H4 (cell line): ENCODE measurements around the gene PTPRG. TPM values are rescaled to one million over a fixed set of nuclear protein-coding genes. Genes with fewer than 3 reads are reported as not detected.

Experiments
- DNase-seq: peaks from one replicate; pipeline ENCODE4 v3.0.0-alpha.2; 2015; ENCODE audit warnings: low spot score
- total RNA-seq: library from RNA; depleted of rRNA; stranded (reverse); fragments of >200 nt; shearing (Covaris generic); gene quantifications from 2 replicates; pipeline ENCODE4 v1.2.3, GENCODE V29; 2014

PTPRG gene
- total RNA-seq, 1 experiment from 2014 or later = 16.1 TPM

DNA sequence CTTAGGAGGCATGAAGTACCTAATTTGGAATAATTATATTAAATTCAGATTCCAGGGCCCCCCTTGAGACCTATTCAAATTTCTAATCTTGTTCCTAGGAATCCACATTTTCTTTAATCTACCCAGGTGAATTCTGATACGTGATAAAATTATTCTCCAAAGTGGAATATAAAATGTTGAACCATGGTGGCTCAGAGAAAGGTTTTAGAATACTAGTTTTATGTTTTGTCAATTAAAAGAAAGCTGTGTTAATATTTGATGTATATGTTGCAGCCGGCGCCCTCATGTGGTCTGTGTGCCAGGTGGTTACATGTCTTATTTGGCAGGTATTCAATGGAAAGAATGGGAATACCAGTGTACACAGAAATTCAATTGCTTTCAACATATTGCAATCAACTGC lies 490.1 kb downstream of the PTPRG start:
- DNase-seq = peak; percentile 17

DNA sequence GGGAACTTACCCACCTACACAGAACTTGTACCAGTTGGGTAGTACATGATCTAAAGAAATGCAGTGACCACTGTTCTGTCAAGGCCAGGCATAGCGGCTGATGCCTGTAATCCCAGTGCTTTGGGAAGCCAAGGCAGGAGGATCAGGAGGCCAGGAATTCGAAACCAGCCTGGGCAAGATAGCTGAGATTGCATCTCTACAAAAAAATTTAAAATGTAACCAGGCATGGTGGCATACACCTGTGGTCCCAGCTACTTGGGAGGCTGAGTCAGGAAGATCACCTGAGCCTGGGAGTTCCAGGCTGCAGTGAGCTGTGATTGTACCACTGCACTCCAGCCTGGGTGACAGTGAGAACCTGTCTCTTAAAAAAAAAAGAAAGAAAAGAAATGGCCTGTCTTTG lies 491.0 kb downstream of the PTPRG start:
- no peak for DNase-seq

DNA sequence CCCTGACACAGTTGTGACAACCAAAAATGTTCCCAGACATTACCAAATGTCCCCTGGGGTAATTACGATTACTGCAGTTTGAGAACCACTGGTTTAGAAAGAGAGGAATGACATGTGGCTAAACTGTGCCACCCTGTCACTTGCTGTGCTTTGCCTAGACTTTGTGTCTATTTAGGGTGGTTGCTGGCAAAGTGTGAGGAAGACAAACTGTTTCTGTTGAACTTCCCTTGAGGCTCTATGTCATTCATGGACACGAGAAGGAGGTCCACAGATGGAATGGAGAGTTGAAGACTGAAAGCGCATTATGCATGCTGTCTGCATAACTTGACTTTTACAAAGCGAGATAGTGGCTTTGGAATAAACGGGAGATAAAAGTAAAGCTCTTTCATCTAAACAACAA lies 495.3 kb downstream of the PTPRG start:
- no peak for DNase-seq

DNA sequence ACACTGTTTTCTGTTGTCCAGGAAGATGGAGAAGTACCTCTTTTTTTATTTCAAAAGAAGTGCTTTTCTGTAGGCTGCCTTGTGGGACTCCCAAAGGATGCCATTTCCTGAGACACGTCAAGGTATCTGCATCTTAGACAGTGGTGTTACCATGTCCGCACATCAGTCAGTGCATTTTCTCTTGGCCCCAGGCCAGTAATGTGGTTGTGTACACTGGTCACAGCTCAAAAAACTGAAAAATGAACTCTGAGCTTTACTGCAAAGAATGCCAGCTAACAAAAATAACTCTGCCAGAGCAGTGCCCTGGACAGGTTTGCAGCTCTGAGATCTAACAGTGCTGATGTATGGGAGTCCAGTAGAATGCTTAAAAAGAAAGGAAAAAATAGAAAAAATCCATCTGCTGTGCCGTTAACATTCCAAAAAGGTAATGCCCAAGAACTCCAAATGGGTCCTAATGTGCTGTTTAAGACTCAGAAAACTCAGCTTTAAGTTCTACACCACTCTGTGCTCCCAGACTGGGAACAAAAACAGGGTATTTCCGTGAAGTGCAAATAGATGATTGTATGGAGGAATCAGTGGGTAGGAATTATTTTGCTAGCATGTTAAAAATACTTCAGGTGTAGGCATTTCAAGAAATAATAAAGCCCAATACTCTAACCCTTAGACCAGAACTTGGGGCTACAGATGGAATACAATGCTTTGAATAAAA lies 496.1 kb downstream of the PTPRG start:
- DNase-seq = no peak

DNA sequence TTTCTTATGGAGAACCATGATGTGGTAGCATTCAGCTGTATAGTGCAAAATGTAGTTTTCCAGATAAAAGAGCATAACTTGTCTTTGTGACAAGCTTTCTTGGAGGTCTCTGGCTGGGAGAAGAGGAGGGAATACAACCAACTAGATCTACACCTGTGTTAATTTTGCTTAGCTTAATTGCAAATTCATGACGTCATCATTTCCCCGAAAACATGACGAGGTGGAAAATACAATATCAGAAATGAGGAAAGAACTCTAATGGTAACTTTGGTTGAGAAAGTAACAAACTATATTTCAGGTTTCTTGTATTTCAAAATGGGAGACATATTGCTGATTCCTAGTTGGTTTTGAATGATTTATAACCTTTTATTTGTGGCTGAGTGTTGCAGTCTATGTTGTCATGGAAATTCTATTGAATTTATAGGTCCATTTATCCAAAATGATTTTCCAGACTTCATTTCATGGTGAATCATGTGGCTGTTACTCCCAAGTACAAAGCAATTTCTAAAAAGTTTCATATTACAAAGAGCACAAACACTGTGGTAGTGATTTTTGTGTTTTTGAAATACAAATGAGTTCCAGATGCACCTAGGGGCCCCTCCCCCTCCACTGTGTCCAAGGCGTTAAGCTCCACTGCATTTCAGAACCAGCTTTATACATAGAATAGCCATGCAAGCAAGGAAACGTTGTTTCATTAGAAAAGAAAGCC lies 504.8 kb downstream of the PTPRG start:
- DNase-seq = no peak

DNA sequence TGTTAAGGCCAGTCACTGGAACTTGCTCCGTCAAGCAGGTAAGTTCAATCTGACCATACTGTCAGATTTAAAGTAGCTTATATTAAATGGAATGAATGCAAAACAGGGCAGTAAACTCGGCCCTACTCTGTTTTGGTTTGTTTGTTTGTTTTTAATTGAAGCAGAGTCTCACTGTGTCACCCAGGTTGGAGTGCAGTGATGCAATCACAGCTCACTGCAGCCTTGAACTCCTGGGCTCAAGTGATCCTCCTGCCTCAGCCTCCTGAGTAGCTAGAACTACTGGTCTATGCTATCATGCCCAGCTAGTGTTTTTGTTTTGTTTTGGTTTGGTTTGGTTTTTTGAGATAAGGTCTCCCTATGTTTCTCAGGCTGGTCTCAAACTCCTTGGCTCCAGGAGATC lies 507.0 kb downstream of the PTPRG start:
- DNase-seq = no peak

DNA sequence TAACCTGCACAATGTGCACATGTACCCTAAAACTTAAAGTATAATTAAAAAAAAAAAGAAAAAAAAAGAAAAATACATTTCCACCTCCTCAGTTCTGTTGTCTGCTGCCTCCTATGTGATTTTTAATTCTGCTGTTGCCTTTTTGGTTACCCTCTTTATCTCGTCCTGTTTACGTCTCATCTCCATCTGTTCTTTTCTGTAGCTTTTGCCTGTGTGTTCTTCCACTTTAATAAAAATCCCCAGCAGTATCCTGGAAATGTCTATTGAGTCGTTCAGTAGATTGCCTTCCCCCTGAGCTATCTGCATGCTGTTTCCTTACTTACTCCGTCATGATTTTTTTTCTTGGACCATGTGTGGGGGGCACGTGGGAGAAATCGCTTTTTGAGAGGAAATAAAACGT lies 509.5 kb downstream of the PTPRG start:
- no peak for DNase-seq

DNA sequence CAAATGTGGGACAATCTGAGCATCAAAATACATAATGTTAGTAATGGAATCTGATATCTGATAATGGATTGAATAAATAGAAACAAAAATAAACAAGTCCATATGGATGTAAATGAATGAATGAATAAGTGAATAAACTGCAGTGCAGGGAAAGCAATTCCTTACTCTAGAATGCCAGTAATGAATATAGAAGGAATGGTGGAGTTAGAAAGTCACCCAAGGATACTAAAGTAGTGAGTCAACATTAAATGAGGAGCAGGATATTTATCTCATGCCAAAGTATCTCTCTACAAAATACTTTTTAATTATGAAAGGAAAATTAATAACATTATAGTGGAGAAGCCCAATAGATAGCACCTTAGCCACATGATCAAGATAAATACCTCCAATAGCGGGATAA lies 511.7 kb downstream of the PTPRG start:
- no peak for DNase-seq

DNA sequence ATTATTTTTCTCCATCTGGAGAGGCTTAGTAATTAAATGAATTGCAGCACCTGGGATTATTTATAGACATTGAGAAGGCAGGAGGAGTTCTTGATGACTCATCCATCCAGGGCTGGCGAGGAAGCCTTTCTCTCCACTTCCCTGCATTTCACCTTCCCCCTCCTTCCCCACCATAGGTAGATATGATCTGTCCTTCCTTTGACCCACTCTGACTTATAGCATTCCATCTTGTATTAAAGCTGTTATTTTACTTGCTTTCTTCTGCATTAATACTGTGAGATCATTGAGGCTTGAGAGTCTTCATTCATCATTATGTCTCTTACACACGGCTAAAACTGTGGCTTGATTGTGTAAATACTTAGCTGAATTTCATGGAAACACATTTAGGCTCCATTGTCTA lies 523.2 kb downstream of the PTPRG start:
- DNase-seq = no peak

DNA sequence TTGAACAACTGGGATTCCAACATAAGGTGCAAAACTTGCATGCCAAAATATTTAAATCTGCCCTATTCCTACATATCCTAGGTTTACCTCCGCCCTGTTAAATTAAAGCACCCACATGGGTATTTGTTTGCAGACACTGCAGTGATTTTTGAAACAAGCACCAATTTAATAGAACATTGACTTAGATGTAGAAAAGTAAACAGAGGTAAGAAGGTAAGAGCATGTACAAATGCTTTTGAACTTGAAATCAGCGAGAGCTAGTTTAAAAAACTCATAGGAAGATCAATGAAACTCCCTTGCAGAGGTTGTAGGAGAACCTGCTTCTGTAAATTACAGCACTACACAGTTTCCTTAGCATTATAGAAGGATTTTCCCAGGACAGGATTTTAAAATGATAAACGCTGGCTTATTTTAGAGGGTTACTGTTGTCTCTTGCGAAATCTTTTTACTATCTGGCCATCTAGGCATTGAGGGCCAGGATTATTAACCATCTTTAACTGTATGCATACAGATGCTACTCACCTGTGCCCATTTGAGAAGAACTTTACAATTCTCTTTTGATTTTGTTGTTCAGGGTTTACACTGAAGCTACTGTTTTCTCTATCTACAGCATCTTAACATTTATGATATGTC lies 527.2 kb downstream of the PTPRG start:
- DNase-seq = no peak

DNA sequence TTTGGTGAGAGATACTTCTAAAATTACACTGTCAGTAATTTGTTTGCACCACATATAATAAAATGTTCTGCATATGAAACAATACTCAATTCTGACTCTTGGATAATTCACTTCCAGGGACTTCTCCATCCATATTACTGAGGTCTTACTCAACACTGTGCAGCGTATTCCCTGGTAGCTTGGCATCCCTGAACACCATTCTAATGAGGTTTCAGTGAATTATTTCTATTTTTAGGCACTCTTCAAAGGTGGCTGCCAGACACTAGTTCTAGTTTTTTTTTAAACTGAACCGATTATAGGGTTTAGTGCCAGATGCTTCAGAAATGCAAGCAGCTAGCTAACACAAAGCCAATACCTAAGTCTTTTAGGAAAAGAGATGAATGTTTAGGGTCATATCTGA lies 528.7 kb downstream of the PTPRG start:
- no peak for DNase-seq

DNA sequence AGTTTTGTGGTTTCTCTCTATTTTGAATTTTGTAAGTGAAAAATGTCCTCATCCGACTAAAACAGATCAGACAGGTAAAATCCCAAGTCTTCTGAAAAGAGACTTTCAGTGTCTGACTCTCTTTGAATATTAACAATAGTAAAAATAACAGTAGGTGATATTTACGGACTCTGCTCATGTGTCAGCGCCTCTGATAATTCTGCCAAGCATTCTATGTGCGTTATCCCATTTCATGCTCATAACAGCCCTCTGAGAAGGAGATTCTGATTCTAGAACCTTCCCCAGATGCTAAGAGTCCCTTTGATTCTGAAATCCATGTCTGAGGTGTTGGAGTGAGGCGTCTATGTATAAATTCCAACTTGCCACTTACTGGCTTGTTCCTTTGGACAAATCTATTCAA lies 529.1 kb downstream of the PTPRG start:
- no peak for DNase-seq

DNA sequence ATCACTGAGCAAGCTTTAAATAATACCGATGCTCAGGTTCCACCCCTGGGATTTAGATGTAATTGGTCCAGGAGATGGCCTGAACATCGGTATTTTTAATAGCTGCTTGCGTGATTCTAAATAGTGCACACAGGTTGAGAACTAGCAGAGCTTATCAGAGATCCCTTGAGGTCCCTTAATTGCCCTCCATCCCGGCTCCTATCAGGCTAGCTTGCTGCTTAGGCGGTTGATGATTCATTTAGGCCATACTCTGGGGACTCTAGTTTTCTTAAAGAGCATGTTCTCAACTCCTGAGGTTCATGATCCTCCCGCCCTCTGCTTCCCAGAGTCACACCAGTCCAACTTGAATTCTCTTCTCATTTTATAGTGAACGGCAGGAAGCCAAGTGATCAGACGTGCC lies 531.7 kb downstream of the PTPRG start:
- DNase-seq = no peak

DNA sequence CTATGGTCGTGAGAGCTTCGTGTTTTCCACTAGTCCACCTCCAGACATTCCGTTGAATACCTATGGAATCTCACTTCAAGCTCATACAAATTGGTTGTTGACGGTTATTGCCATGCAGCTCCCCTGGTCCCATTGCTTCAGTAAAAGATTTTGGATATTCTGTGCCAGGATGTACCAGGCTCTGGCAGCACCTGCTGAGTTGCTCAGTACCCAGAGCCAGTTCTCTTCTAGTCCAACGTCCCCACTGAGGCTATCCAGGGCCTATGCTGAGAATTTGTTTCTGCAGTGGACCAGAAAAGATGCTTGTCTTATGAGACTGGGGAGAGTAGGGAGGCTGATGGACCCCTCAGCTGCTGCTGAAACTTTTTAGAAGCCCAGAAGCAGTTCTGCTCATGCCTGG lies 533.1 kb downstream of the PTPRG start:
- DNase-seq = no peak

DNA sequence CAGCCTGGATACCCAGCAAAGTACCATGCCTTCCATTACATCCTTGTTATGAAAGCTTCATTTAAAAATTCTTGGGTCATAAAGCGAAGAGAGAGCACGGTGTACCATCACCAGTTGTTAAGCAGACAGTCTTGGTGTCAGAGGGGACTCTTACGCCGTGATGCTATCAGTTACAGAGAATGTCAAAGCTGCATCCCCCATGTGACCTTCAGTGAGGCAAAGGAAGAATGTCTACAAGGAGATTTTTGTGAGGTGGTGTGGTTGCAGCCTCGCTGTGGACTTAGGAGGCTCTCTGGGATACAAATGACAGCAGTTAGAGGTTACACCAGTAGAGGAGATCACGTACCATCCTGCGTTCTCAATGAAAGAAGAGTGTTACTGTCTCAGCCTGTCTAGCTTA lies 533.7 kb downstream of the PTPRG start:
- no peak for DNase-seq

DNA sequence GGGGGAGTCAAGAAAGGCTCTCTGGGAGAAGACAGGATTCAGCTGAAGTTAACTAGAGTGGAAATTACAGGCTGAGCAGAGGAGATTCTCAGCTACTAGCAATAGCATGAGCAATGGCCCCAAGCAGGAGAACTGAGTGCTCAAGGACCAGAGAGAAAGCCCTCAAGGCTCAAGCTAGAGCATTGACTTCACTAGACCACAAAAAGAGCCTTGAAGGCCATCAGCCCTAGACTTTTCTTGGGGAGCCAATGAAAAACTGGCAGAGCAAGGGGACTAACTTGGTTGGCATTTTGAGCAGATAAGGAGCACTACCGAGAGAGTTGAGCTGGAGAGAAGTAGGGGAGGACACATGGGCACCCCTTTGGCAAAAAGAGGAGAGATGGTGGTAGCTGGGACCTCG lies 534.4 kb downstream of the PTPRG start:
- no peak for DNase-seq

DNA sequence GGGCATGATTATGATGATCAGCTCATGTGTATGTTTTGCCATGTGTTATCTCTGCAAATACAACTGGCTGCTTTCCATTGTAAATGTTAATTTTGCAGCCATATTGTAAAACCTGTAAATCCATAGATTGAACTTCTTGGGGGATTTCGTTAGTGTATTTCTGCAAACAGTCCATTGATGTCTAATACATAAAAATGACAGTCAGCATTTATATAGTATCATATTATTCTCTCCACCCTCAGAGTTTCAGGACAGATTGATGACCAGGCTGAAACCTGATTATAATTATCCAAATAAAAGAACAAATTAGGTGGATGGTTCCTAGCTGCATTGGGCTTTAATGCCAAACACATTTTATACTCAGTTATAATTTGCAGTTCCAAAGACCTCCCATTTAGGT lies 535.1 kb downstream of the PTPRG start:
- DNase-seq = no peak

DNA sequence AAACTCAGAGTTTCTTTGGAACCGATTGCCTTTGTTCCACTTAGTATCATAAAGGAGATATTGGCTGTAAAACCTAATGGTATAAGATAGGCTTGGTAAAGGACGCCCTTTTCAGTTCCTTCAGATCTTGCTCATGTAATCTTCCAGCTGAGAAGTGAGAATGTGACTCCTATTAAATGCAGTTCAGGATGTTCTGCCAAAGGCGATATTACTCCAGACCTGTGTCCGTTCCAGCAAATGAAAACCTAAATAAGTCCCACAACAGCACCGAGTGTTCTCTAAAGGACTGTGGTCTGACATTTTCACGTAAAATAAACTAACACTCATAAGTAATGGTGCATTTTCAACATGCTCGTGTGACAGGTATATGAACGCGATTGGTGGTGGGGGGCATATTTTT lies 535.8 kb downstream of the PTPRG start:
- no peak for DNase-seq

DNA sequence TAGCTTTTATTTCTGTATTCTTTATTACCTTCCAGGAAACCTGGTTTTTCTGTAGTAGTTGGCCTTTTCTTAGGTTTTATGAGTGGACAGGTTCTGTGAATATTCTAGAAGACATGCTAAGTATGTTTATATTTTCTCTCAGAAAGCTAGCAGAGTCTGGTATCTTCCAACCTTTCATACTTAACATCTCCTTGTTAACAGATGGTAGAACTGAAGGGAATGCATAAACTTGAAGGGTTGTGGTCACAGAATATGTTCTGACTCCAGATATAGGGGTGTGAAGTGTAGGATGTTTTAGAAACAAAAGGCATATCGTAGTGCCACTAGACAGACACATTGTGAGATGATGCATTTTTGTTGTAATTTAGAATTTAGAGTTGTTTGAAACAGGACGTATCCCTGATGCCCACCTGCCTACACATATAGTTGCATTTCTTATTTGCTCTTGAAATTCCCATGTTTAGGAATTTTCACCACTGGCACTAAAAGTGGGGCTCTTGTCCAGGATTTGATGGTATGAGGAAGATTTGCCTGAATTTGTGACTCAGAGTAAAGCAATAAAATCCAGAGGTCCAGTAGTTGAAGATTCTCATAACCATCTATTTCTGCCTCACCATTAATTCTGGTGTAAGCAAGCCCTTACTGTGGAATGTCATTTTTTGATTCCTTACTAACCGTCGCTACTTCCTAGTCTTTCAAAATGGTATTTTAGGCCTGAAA lies 537.4 kb downstream of the PTPRG start:
- DNase-seq = no peak

DNA sequence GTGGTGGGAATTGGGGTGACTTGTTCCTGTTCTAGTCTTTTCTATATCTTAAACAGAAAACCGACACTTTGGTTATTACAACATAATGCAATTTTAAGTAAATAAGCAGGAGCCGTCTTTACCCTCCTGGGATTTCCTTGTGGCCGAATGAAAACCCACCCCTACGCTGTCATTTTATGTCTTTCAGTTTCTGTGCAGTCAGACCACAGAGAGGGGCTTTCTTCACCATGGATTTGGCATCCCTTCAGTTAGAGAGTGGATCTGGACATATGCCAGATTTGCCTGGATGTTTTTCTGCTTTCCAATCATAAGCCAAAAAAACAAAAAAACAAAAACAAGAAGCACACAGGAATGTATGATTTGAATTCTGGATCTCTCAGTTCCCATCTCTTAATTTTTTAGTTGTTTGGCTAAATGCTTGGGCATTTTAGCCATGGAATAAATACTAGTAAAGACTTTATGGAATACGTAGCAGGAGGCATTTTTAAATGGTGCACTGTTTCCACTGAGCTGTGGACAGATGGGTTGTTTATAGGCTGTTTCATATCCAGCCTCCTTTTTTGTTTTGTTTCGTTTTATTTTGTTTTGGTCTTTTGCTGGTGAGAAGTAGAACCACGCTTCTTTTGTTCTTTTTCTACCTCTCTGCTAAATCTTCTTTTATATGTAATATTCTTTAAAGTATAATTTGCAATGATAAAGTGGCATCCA lies 539.1 kb downstream of the PTPRG start:
- no peak for DNase-seq

DNA sequence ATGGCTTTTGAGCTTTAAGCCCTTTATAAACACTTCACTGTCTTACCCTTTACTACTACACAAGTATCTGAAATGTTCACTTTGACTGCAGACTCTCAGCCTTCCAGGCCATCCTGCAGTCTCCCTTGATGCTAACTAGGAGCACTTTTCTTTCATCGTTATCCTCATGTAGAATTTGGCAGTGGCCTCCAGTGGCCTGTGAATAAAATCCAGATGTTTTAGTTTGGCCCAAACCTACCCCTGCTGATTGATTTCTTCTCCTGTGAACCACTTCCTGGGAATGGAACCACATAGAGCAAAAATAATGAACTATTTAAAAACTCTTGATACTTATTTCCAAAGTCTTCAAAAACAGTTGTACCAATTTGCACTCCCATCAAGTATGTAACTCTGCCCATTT lies 540.1 kb downstream of the PTPRG start:
- DNase-seq = no peak

DNA sequence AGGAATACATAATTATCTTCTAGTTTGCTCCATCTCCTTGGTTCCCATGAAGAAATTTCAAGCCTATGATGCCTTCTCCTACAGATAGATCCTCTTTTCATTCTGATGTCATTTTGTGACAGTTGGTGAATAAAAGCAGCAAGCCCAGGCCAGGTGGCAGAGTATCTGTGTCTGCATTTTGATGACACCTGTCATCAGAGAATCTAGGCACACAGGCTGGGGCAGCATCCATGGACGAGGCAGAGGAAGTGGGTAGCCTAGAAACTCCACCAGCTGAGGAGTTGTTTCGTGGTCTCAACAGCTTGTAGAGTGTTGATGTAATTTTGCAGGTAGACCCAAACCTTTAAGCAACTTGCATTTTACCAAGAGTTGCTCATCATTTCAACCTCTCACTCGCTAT lies 542.2 kb downstream of the PTPRG start:
- no peak for DNase-seq
